Naive thymus-derived CD4-positive, alpha-beta T cell (primary cell): ENCODE results near the gene GLOD5. TPM values are rescaled to one million over a fixed set of nuclear protein-coding genes. Genes with fewer than 3 reads are reported as not detected.

Source experiments
- ATAC-seq: fragments of 150-1000 bp; cut with Tn5 transposase; 2 replicates; pipeline ENCODE4 v1.10.0; 2021; ENCODE audit warnings: mild to moderate bottlenecking, moderate library complexity
- CTCF ChIA-PET: fragments of 350-600 bp; sonication (Branson Sonifier 250); formaldehyde crosslinking; loops from one replicate; lab custom pipeline; 2021; ENCODE audit warnings: antibody characterized with exemption; lab: Charles Lee
- POLR2A ChIA-PET: fragments of 350-600 bp; sonication (Branson Sonifier 250); formaldehyde crosslinking; loops from one replicate; lab custom pipeline; 2021; ENCODE audit warnings: antibody characterized with exemption, inconsistent platforms; lab: Charles Lee
- DNase-seq, 9 donors: peaks; one replicate each; pipeline versions ENCODE4 v3.0.0 to v3.0.0-alpha.2; 2020 to 2022; ENCODE audit warnings: mixed read lengths in 1 of 9
- H3K27ac ChIP-seq: one replicate; pipeline ENCODE4 v1.7.0; 2013; ENCODE audit warnings: mild to moderate bottlenecking, low read depth, low read length, moderate library complexity
- H3K27me3 ChIP-seq, 2 donors: one replicate each; pipeline ENCODE4 v1.7.0; 2013; ENCODE audit warnings: low read length in 2 of 2, mild to moderate bottlenecking in 2 of 2, moderate library complexity in 2 of 2; ENCODE audit not compliant: control insufficient read depth in 2 of 2, insufficient read depth in 2 of 2
- H3K36me3 ChIP-seq, 3 experiments: 1 replicate in 2 of 3; 2 replicates in 1 of 3; pipeline ENCODE4 v1.7.0; 2013; ENCODE audit warnings: low read length in 3 of 3, mild to moderate bottlenecking in 3 of 3, moderate library complexity in 1 of 3; ENCODE audit not compliant: insufficient read depth in 3 of 3, control insufficient read depth in 2 of 3
- H3K4me1 ChIP-seq, 2 donors: one replicate each; pipeline ENCODE4 v1.7.0; 2013; ENCODE audit warnings: low read length in 2 of 2, mild to moderate bottlenecking in 2 of 2, moderate library complexity in 1 of 2; ENCODE audit not compliant: control insufficient read depth in 2 of 2, insufficient read depth in 2 of 2
- H3K4me3 ChIP-seq: 2 replicates; pipeline ENCODE4 v1.7.0; 2013; ENCODE audit warnings: mild to moderate bottlenecking, low read length
- H3K9me3 ChIP-seq, 3 experiments: 1 replicate in 2 of 3; 2 replicates in 1 of 3; pipeline ENCODE4 v1.7.0; 2013; ENCODE audit warnings: low read length in 3 of 3; ENCODE audit not compliant: control insufficient read depth in 2 of 3
- H3K27ac Mint-ChIP-seq, 9 donors: one replicate each; pipeline ENCODE4 v1.8.0; 2020 to 2022; ENCODE audit warnings: mixed read lengths in 9 of 9, mild to moderate bottlenecking in 8 of 9, moderate library complexity in 5 of 9, inconsistent platforms in 2 of 9
- H3K27me3 Mint-ChIP-seq, 5 donors: one replicate each; pipeline ENCODE4 v1.8.0; 2021 to 2022; ENCODE audit warnings: mixed read lengths in 5 of 5, mild to moderate bottlenecking in 1 of 5
- H3K36me3 Mint-ChIP-seq, 5 donors: one replicate each; pipeline ENCODE4 v1.8.0; 2020 to 2022; ENCODE audit warnings: mixed read lengths in 5 of 5, mild to moderate bottlenecking in 3 of 5, inconsistent platforms in 1 of 5
- H3K4me1 Mint-ChIP-seq, 7 donors: one replicate each; pipeline ENCODE4 v1.8.0; 2020 to 2022; ENCODE audit warnings: mixed read lengths in 7 of 7, mild to moderate bottlenecking in 3 of 7, inconsistent platforms in 1 of 7
- H3K4me3 Mint-ChIP-seq, 10 donors: one replicate each; pipeline ENCODE4 v1.8.0; 2020 to 2022; ENCODE audit warnings: mild to moderate bottlenecking in 10 of 10, mixed read lengths in 10 of 10, moderate library complexity in 6 of 10, inconsistent platforms in 2 of 10
- H3K9me3 Mint-ChIP-seq, 11 donors: one replicate each; pipeline ENCODE4 v1.8.0; 2020 to 2022; ENCODE audit warnings: mixed read lengths in 11 of 11, mild to moderate bottlenecking in 4 of 11, inconsistent platforms in 1 of 11, moderate library complexity in 1 of 11
- intact Hi-C, 2 donors: fragments of 100-400 bp; cut with micrococcal nuclease; formaldehyde crosslinking; loops; one replicate each; pipeline ENCODE4 v1.15.1; 2023
- polyA plus RNA-seq, 2 donors: library from polyadenylated mRNA; unstranded; fragments of 300-500 nt; fragmentation: Illumina TruSeq; gene quantifications; one replicate each; pipeline ENCODE4 v1.2.3, GENCODE V29; 2021
- total RNA-seq, 6 experiments: library from RNA in 5 of 6; stranded (reverse) in 5 of 6; gene quantifications; 1 replicate in 5 of 6; 2 replicates in 1 of 6; pipeline ENCODE4 v1.2.3 and lab custom pipeline; 2021 to 2026

Gene GLOD5
- total RNA-seq (not detected), polyA plus RNA-seq (not detected), total RNA-seq (lab: John Stamatoyannopoulos, UW) (not detected)

GRCh38 chrX:48761674-48762471 is at the start of gene GLOD5:
TSS of gene GLOD5 (plus strand) at chrX:48761747. CDS start at chrX:48761791, 44 bp downstream.
- Mint-ChIP-seq H3K36me3 (no peaks in the 10 kb centered on the region), H3K9me3 (peaks cover 0 to 3% (median 0%) of the 10 kb centered on the region in 11 donors), H3K27me3 (peaks cover 0 to 7% (median 0%) of the 10 kb centered on the region in 5 donors), H3K4me1 (peaks cover 0 to 7% (median 0%) of the 10 kb centered on the region in 7 donors), H3K4me3 (peak within 1 kb of the TSS in 1 of 10 donors; percentile 59), H3K27ac (peak within 1 kb of the TSS in 1 of 9 donors; percentile 63)
- H3K36me3 ChIP-seq = no peaks in the 10 kb centered on the region
- intact Hi-C loops = no loop called here
- DNase-seq (peak in 2 of 9 donors; percentile 2 to 20), ATAC-seq (no peak)
- CTCF ChIA-PET = no interaction called here
- H3K27ac ChIP-seq = no peak within 1 kb of the TSS
- no peaks in the 10 kb centered on the region for H3K9me3 ChIP-seq
- POLR2A ChIA-PET = no interaction called here
- H3K4me1 ChIP-seq = no peaks in the 10 kb centered on the region
- no peak within 1 kb of the TSS for H3K4me3 ChIP-seq
- H3K27me3 ChIP-seq = no peaks in the 10 kb centered on the region

- peak overlapping the region; percentile 68 for H3K27ac ChIP-seq
- intact Hi-C loops = loop anchor here in 1 of 2 donors (5.0 kb wide), 1 partner anchor 200 kb away; the partner anchor contains the start of gene SLC35A2
- H3K36me3 Mint-ChIP-seq = peaks cover 0 to 55% (median 0%) of the 10 kb centered on the region in 5 donors
- peaks cover 0 to 2% (median 0%) of the 10 kb centered on the region in 5 donors for H3K27me3 Mint-ChIP-seq
- H3K36me3 ChIP-seq = peaks cover 0 to 9% (median 0%) of the 10 kb centered on the region in 3 experiments
- peaks cover 0 to 6% (median 0%) of the 10 kb centered on the region in 11 donors for H3K9me3 Mint-ChIP-seq
- ATAC-seq (no peak), DNase-seq (no peak)
- H3K4me1 Mint-ChIP-seq = peaks cover 56 to 69% (median 66%) of the 10 kb centered on the region in 7 donors
- no peak overlapping the region for H3K4me3 ChIP-seq
- peaks cover 49 to 59% of the 10 kb centered on the region in 2 donors for H3K4me1 ChIP-seq
- H3K4me3 Mint-ChIP-seq = peak overlapping the region in 9 of 10 donors; percentile 2 to 96 (median 73)
- CTCF ChIA-PET = no interaction called here
- H3K9me3 ChIP-seq = no peaks in the 10 kb centered on the region
- H3K27ac Mint-ChIP-seq = peak overlapping the region; percentile 47 to 97 (median 90)
- no peaks in the 10 kb centered on the region for H3K27me3 ChIP-seq
- POLR2A ChIA-PET = interaction anchor here (0.6 to 2.6 kb wide), 5 partner anchors 15 to 1061 kb away, joined by 3 to 13 read pairs (median 5); partner anchors contain the start of genes HDAC6 and SUV39H1
Observed at GRCh38 chrX:48711929-48712505, 49.5 kb upstream of the GLOD5 start.

- peak overlapping the region; percentile 22 for H3K4me3 ChIP-seq
- CTCF ChIA-PET = interaction anchor here (0.9 kb wide), 1 partner anchor 23 kb away, joined by 3 read pairs; no protein-coding TSS in a partner anchor
- H3K27ac ChIP-seq = peak overlapping the region; percentile 68
Observed at GRCh38 chrX:48713847-48714246, 47.7 kb upstream of the GLOD5 start.

GRCh38 chrX:48714573-48714972 is 47.0 kb upstream of the GLOD5 start:
- peak in 6 of 9 donors; percentile 43 to 79 (median 64) for DNase-seq
- Mint-ChIP-seq H3K27me3 (peaks cover 0 to 2% (median 0%) of the 10 kb centered on the region in 5 donors), H3K4me3 (peak overlapping the region in 9 of 10 donors; percentile 14 to 96 (median 76)), H3K9me3 (peaks cover 0 to 11% (median 0%) of the 10 kb centered on the region in 11 donors), H3K36me3 (peaks cover 0 to 63% (median 0%) of the 10 kb centered on the region in 5 donors), H3K27ac (peak overlapping the region; percentile 6 to 97 (median 90)), H3K4me1 (peaks cover 65 to 84% (median 82%) of the 10 kb centered on the region in 7 donors)
- Histone ChIP-seq H3K36me3 (no peaks in the 10 kb centered on the region), H3K27ac (peak overlapping the region; percentile 68), H3K9me3 (no peaks in the 10 kb centered on the region), H3K4me3 (peak overlapping the region; percentile 22), H3K27me3 (no peaks in the 10 kb centered on the region), H3K4me1 (peaks cover 59 to 64% of the 10 kb centered on the region in 2 donors)
- ChIA-PET CTCF (no interaction called here), POLR2A (interaction anchor here (0.6 to 3.7 kb wide), 6 partner anchors 14 to 87 kb away, joined by 3 to 30 read pairs (median 17); partner anchors contain the start of genes HDAC6, SUV39H1 and WAS)
- intact Hi-C loops = loop anchor here (1.0 to 5.0 kb wide), 3 partner anchors 18 to 223 kb away; partner anchors contain the start of genes SLC35A2 (in 1 of the 2) and SUV39H1 (in 1 of the 2)
- ATAC-seq = peak; percentile 35

More at GRCh38 chrX:48713847-48714246, 47.7 kb upstream of the GLOD5 start:
- Histone ChIP-seq H3K9me3 (no peaks in the 10 kb centered on the region), H3K27me3 (no peaks in the 10 kb centered on the region), H3K36me3 (no peaks in the 10 kb centered on the region), H3K4me1 (peaks cover 57 to 59% of the 10 kb centered on the region in 2 donors)
- ATAC-seq (peak; percentile 50), DNase-seq (peak in 2 of 9 donors; percentile 27 to 39)
- Mint-ChIP-seq H3K4me1 (peaks cover 62 to 80% (median 77%) of the 10 kb centered on the region in 7 donors), H3K27ac (peak overlapping the region; percentile 85 to 97 (median 92)), H3K27me3 (peaks cover 0 to 2% (median 0%) of the 10 kb centered on the region in 5 donors), H3K36me3 (peaks cover 0 to 60% (median 0%) of the 10 kb centered on the region in 5 donors), H3K4me3 (peak overlapping the region; percentile 2 to 96 (median 76)), H3K9me3 (peaks cover 0 to 11% (median 0%) of the 10 kb centered on the region in 11 donors)
- POLR2A ChIA-PET = interaction anchor here (0.6 to 3.0 kb wide), 9 partner anchors 14 to 1420 kb away, joined by 3 to 30 read pairs (median 4); partner anchors contain the start of genes HDAC6, SUV39H1 and WAS
- intact Hi-C loops = loop anchor here (1.0 to 5.0 kb wide), 6 partner anchors 18 to 223 kb away; partner anchors contain the start of genes SUV39H1 (in 2 of the 2) and SLC35A2 (in 1 of the 2)

- Histone ChIP-seq H3K27ac (peak overlapping the region; percentile 49), H3K4me3 (no peak overlapping the region), H3K36me3 (no peaks in the 10 kb centered on the region), H3K9me3 (no peaks in the 10 kb centered on the region), H3K27me3 (no peaks in the 10 kb centered on the region), H3K4me1 (peaks cover 63 to 69% of the 10 kb centered on the region in 2 donors)
- no peak for ATAC-seq
- Mint-ChIP-seq H3K9me3 (peaks cover 0 to 11% (median 0%) of the 10 kb centered on the region in 11 donors), H3K4me3 (peak overlapping the region in 8 of 10 donors; percentile 14 to 96 (median 76)), H3K4me1 (peaks cover 65 to 84% (median 82%) of the 10 kb centered on the region in 7 donors), H3K27ac (peak overlapping the region; percentile 6 to 97 (median 90)), H3K27me3 (peaks cover 0 to 2% (median 0%) of the 10 kb centered on the region in 5 donors), H3K36me3 (peaks cover 0 to 62% (median 0%) of the 10 kb centered on the region in 5 donors)
- ChIA-PET POLR2A (interaction anchor here (0.6 to 3.7 kb wide), 6 partner anchors 11 to 87 kb away, joined by 3 to 26 read pairs (median 8); partner anchors contain the start of genes HDAC6, SUV39H1 and WAS), CTCF (no interaction called here)
- intact Hi-C loops = no loop called here
- no peak for DNase-seq
Observed at GRCh38 chrX:48715072-48715471, 46.5 kb upstream of the GLOD5 start.
